Stimulated activated CD8-positive, alpha-beta memory T cell treated with anti-CD3 and anti-CD28 coated beads, Interleukin-4, amount 100 ng/mL, for 1 hour (primary cell): ENCODE results near the gene UNC119.
"Not testable (repeated sequence)": the region's sequence is repeated elsewhere in the genome, so short reads cannot be mapped to it uniquely, and the experiment has no call there.

ENCODE experiments used
- DNase-seq, 2 donors: peaks; one replicate each; pipeline ENCODE4 v3.0.0-alpha.2; 2020; ENCODE audit warnings: low read depth in 2 of 2, low spot score in 1 of 2

UNC119 gene

GRCh38 chr17:28523876-28524275 is 28.5 kb downstream of the UNC119 start:
- no peak for DNase-seq

GRCh38 chr17:28523186-28523585 is 29.2 kb downstream of the UNC119 start:
- no peak for DNase-seq

GRCh38 chr17:28522281-28522680 is 30.1 kb downstream of the UNC119 start:
- not testable (repeated sequence) for DNase-seq

GRCh38 chr17:28521311-28522085 is 30.9 kb downstream of the UNC119 start:
- DNase-seq: no peak

- DNase-seq: no peak
These were observed 31.7 kb downstream of the UNC119 start for GRCh38 chr17:28520687-28521086.

GRCh38 chr17:28519236-28519635 is 33.2 kb downstream of the UNC119 start:
- no peak for DNase-seq

- no peak for DNase-seq
These were observed 33.8 kb downstream of the UNC119 start for GRCh38 chr17:28518578-28518977.

GRCh38 chr17:28518132-28518531 is 34.3 kb downstream of the UNC119 start:
- DNase-seq: no peak

- DNase-seq: no peak
These were observed 36.9 kb downstream of the UNC119 start for GRCh38 chr17:28515518-28515917.

- DNase-seq: no peak
These were observed 37.8 kb downstream of the UNC119 start for GRCh38 chr17:28514561-28515002.

- DNase-seq: no peak
These were observed 38.9 kb downstream of the UNC119 start for GRCh38 chr17:28513476-28513875.

- DNase-seq: no peak
These were observed 40.5 kb downstream of the UNC119 start for GRCh38 chr17:28511858-28512461.

GRCh38 chr17:28509789-28510188 is 42.6 kb downstream of the UNC119 start:
- no peak for DNase-seq

- DNase-seq: no peak
These were observed 44.2 kb downstream of the UNC119 start for GRCh38 chr17:28508211-28508724.

- DNase-seq: no peak
These were observed 44.7 kb downstream of the UNC119 start for GRCh38 chr17:28507567-28508203.

GRCh38 chr17:28506763-28507487 is 45.5 kb downstream of the UNC119 start:
- DNase-seq: no peak

GRCh38 chr17:28505986-28506665 is 46.3 kb downstream of the UNC119 start, which contains the start of gene FOXN1:
FOXN1 (plus strand) TSS chr17:28506348; CDS start chr17:28523970, 17,622 bp downstream.
- no peak for DNase-seq

- DNase-seq: no peak
These were observed 49.0 kb downstream of the UNC119 start for GRCh38 chr17:28503420-28503819.

GRCh38 chr17:28501421-28502284 is 50.8 kb downstream of the UNC119 start:
- no peak for DNase-seq
